Ascending aorta (tissue), 2 donors: Measurements from ENCODE around the gene SLC39A7. TPM values are rescaled to one million over a fixed set of nuclear protein-coding genes. Genes with fewer than 3 reads are reported as not detected.
A peak's percentile ranks its signal among the peaks of the same experiment; 100 is the strongest.
"Not testable (repeated sequence)": the region's sequence is repeated elsewhere in the genome, so short reads cannot be mapped to it uniquely, and the experiment has no call there.

Source experiments
- DNase-seq, 2 donors: peaks; one replicate each; pipeline ENCODE4 v3.0.0-alpha.2; 2019; ENCODE audit warnings: low spot score in 2 of 2
- H3K27ac ChIP-seq, 2 donors: fragments of 200-600 bp; sonication (generic); one replicate each; pipeline ENCODE4 v1.5.1; 2016 to 2017; ENCODE audit warnings: mild to moderate bottlenecking in 1 of 2
- H3K27me3 ChIP-seq: fragments of 200-600 bp; sonication (generic); one replicate; pipeline ENCODE4 v1.5.1; 2017
- H3K36me3 ChIP-seq, 2 donors: fragments of 200-600 bp; sonication (generic); one replicate each; pipeline ENCODE4 v1.5.1; 2016
- H3K4me1 ChIP-seq, 2 donors: fragments of 200-600 bp; sonication (generic); one replicate each; pipeline ENCODE4 v1.5.1; 2016 to 2017; ENCODE audit warnings: mild to moderate bottlenecking in 1 of 2
- H3K4me3 ChIP-seq, 2 donors: fragments of 200-600 bp; sonication (generic); one replicate each; pipeline ENCODE4 v1.5.1; 2016 to 2017; ENCODE audit warnings: mild to moderate bottlenecking in 1 of 2
- H3K9me3 ChIP-seq, 2 donors: fragments of 200-600 bp; sonication (generic); one replicate each; pipeline ENCODE4 v1.5.1; 2016
- intact Hi-C: fragments of 100-400 bp; cut with DNase I; formaldehyde crosslinking; loops from one replicate; pipeline ENCODE4 v1.15.1; 2023
- total RNA-seq: library from RNA; depleted of rRNA; stranded (reverse); fragments of >200 nt; gene quantifications from one replicate; pipeline ENCODE4 v1.1.0, GENCODE V29; 2016
- TF ChIP-seq, protein P1 (sequence below), 3 experiments: fragments of 200-600 bp in 2 of 3; fragments of 450-650 bp in 1 of 3; sonication (generic) in 2 of 3; IDR thresholded peaks; one replicate each; pipeline ENCODE4 v1.5.1; 2016 to 2019; ENCODE audit warnings: antibody characterized with exemption in 3 of 3, mild to moderate bottlenecking in 1 of 3, moderate library complexity in 1 of 3

SLC39A7 gene
- total RNA-seq, 1 donor from 2014 or later: 59.7 TPM

DNA sequence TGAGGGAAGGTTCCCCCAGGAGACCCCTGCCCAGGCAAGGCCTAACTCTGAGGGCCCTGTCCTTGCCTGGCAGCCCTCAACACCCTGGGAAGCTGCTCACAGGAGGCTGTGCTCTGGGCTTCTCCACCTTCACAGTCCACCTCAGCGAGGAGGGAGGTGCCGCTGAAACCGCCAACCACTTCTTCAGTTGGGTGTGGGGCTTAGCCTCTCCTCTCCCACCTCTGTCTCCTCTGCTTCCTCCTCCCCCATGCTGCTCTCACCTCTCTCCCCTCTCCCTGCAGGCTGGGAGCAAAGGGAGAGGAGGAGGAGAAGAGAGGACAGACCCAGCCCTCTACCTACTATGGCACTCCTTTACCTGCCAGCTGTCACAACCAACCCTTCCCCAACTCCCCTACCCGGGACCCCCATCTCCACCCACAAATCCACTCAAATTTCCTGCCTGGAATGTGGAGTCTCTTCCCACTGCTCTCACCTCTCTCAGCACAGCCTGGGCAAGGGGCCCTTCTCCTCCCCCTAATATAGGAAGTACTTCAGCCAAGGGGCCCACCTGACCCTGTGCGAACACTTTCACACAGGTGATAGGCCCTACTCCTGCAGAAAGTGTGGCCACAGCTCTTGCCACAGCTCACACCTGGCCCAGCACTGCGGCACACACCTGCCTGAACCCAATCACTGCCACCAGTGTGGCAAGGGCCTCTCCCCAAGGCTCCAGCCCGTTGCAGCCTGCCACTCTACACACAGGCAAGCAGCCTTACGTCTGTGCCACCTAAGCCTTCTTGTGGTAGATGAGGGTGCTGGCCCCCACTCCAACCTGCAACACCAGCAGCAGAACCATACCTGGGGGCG is 14.8 kb downstream of the SLC39A7 start:
- peaks cover 0 to under 1% of the 10 kb centered on the region in 2 donors for H3K36me3 ChIP-seq
- H3K4me1 ChIP-seq: peaks cover 0 to 5% of the 10 kb centered on the region in 2 donors
- intact Hi-C loops: no loop called here
- no peaks in the 10 kb centered on the region for H3K27me3 ChIP-seq
- H3K27ac ChIP-seq: no peak overlapping the region
- no peak overlapping the region for H3K4me3 ChIP-seq
- H3K9me3 ChIP-seq: no peaks in the 10 kb centered on the region
- DNase-seq: peak in 1 of 2 donors; percentile 46
- TF ChIP-seq, protein P1, sequence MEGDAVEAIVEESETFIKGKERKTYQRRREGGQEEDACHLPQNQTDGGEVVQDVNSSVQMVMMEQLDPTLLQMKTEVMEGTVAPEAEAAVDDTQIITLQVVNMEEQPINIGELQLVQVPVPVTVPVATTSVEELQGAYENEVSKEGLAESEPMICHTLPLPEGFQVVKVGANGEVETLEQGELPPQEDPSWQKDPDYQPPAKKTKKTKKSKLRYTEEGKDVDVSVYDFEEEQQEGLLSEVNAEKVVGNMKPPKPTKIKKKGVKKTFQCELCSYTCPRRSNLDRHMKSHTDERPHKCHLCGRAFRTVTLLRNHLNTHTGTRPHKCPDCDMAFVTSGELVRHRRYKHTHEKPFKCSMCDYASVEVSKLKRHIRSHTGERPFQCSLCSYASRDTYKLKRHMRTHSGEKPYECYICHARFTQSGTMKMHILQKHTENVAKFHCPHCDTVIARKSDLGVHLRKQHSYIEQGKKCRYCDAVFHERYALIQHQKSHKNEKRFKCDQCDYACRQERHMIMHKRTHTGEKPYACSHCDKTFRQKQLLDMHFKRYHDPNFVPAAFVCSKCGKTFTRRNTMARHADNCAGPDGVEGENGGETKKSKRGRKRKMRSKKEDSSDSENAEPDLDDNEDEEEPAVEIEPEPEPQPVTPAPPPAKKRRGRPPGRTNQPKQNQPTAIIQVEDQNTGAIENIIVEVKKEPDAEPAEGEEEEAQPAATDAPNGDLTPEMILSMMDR (IDR thresholded peaks at IDR 0.05): no peak

DNA sequence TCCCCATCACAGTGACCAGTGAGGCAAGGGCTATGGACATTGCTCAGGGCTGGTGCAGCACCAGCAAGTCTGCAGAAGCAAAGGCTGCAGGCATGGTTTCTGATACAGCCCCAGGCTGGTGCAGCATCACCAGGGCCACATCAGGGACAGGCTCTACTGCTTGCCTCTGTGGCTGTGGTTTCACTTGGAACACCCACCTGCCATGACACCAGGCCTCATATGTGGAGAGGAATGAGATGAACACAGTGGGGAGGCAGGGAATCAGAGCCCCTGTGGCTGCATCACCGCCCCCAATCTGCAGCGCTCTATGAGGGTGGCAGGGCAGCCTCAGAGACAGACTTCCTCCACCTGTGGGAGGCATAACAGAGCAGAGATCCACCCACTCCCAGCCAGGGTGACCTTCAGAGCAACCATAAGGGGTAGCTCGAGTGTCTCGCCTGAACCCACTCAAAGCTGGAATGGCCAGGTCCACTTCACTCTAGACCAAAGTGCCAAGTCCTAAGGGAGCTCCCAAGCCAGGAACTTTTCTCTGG is 15.5 kb downstream of the SLC39A7 start:
- Histone ChIP-seq H3K27ac (no peak overlapping the region), H3K27me3 (no peaks in the 10 kb centered on the region), H3K9me3 (no peaks in the 10 kb centered on the region), H3K4me3 (no peak overlapping the region), H3K36me3 (no peaks in the 10 kb centered on the region), H3K4me1 (peaks cover 0 to 5% of the 10 kb centered on the region in 2 donors)
- TF ChIP-seq, protein P1 (IDR thresholded peaks at IDR 0.05): no peak
- peak in 1 of 2 donors; percentile 53 for DNase-seq
- intact Hi-C loops: no loop called here

DNA sequence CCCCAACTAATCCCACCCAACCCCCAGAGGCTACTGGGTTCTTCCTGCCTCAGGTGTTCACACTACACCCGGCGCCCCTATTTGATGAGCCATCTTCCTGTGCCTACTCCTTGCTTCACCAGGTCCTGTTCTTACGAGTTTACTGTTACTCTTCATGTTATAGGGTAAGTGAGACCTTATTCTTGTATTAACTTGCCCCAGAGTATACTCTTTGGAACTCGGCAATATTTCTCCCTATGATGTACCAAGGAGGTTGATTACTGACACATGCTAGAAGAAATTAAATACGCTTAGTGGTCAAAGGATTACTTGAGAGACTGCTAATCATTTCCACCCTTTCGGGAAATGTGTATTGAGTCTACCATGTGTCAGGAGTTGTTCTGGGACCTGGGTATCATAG is 16.6 kb downstream of the SLC39A7 start:
- no peak overlapping the region for H3K4me3 ChIP-seq
- DNase-seq: no peak
- no peaks in the 10 kb centered on the region for H3K27me3 ChIP-seq
- H3K4me1 ChIP-seq: peaks cover 0 to 5% of the 10 kb centered on the region in 2 donors
- H3K36me3 ChIP-seq: no peaks in the 10 kb centered on the region
- intact Hi-C loops: no loop called here
- H3K9me3 ChIP-seq: no peaks in the 10 kb centered on the region
- H3K27ac ChIP-seq: no peak overlapping the region
- TF ChIP-seq, protein P1 (IDR thresholded peaks at IDR 0.05): no peak

DNA sequence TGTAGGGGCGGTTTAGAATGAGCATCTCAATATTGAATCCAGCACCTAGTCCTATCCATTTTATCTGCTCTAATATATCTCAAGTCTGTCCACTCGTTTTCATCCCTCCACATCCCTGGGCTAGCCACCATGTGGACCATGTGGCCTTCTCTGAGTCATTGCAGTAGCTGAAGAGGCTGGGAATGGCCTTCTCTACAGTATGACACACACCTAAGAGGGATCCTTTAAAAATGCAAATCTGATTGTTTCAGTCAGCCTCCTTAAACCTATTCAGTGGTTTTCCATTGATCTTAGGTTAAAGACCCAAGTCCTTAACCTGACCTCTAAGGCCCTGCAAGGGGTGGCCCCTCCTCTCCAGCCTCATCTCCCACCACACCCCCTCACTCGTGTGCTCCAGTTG is 17.0 kb downstream of the SLC39A7 start:
- no peak for DNase-seq
- intact Hi-C loops: no loop called here
- Histone ChIP-seq H3K27ac (no peak overlapping the region), H3K36me3 (no peaks in the 10 kb centered on the region), H3K27me3 (no peaks in the 10 kb centered on the region), H3K4me3 (no peak overlapping the region), H3K9me3 (no peaks in the 10 kb centered on the region), H3K4me1 (peaks cover 0 to 5% of the 10 kb centered on the region in 2 donors)
- TF ChIP-seq, protein P1 (IDR thresholded peaks at IDR 0.05): no peak

DNA sequence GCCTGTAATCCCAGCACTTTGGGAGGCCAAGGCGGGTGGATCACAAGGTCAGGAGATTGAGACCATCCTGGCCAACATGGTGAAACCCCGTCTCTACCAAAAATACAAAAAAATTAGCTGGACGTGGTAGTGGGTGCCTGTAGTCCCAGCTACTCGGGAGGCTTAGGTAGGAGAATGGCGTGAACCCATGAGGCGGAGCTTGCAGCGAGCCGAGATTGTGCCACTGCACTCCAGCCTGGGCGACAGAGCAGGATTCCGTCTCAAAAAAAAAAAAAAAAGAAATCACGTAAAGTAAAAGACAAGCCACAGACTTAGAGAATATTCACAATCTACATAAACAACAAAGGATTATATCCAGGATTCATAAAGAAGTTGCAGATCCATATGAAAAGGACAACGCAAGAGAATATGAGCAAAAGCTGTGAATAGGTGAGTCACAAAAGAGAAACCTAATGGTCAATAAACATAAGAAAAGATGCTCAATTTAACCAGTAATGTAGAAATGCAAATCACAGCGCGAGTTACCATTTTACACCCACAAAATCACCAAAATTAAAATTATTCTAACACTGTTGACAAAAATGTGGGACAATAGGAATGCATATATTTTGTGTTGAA is 25.9 kb downstream of the SLC39A7 start:
- H3K27me3 ChIP-seq, H3K9me3 ChIP-seq, intact Hi-C loops, DNase-seq, H3K27ac ChIP-seq, H3K36me3 ChIP-seq, H3K4me1 ChIP-seq, H3K4me3 ChIP-seq: not testable (repeated sequence)

DNA sequence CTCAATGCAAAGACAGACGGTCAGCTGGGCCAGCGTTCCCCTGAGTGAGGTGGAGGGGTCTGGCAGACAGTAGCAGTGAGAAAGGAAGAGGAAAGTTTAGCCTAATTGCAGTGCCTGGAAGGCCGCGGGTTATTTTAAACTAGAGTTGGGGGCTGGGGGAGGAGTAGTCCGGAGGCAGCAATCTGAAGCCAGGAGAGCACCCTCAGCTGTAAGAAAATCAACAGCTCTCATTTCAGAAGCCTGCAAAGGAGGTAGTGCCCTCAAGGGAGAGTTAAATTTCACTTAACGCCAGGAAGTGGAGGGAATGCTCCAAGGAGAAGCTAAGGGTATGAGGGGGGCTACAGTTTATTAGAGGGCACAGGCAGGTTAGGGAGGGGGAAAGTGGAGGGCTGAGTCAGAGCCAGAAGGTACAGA is 34.6 kb downstream of the SLC39A7 start:
- H3K4me1 ChIP-seq: no peaks in the 10 kb centered on the region
- H3K4me3 ChIP-seq: no peak overlapping the region
- TF ChIP-seq, protein P1 (IDR thresholded peaks at IDR 0.05): no peak
- H3K36me3 ChIP-seq: no peaks in the 10 kb centered on the region
- H3K27me3 ChIP-seq: no peaks in the 10 kb centered on the region
- H3K9me3 ChIP-seq: no peaks in the 10 kb centered on the region
- DNase-seq: no peak
- intact Hi-C loops: no loop called here
- no peak overlapping the region for H3K27ac ChIP-seq
